Activated CD4-positive, alpha-beta T cell treated with anti-CD3 and anti-CD28 coated beads for 24 hours (primary cell): ENCODE results near the gene TFCP2.

Experiments used
- DNase-seq, 2 donors: peaks; one replicate each; pipeline ENCODE4 v3.0.0-alpha.2; 2020; ENCODE audit warnings: low read depth in 2 of 2

Gene TFCP2

DNA sequence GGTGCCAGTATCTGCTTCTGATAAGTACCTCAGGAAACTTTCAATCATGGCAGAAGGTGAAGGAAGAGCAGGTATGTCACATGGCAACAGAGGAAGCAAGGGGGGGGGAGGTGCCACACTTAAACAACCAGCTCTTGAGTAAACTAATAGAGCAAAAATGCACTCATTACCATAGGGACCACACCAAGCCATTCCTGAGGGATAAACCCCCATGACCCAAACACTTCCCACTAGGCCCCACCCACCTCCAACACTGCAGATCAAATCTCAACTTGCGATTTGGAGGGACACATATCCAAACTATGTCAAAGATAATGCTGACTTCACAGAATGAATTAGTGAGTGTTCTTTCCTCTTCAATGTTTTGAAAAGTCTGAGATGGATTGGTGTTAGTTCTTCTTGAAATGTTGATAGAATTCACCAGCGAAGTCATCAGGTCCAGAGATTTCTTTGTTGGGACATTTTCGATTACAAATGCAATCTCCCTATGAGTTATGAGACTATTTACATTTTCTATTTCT lies 16.6 kb downstream of the TFCP2 start:
- DNase-seq: no peak

DNA sequence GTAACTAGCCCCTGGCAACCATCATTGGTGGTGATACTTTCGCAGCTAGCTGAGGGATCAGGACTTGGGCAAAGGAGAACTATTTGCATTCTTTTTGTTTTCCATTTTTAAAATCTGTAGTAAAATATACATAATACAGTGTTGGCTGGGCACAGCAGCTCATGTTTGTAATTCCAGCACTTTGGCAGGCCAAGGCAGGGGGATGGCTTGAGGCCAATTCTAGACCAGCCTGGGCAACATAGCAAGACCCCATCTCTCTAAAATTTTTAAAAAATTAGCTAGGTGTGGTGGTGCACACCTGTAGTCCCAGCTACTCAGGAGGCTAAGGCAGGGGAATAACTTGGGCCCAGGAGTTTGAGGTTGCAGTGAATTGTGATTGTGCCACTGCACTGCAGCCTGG lies 20.0 kb downstream of the TFCP2 start:
- DNase-seq: no peak

DNA sequence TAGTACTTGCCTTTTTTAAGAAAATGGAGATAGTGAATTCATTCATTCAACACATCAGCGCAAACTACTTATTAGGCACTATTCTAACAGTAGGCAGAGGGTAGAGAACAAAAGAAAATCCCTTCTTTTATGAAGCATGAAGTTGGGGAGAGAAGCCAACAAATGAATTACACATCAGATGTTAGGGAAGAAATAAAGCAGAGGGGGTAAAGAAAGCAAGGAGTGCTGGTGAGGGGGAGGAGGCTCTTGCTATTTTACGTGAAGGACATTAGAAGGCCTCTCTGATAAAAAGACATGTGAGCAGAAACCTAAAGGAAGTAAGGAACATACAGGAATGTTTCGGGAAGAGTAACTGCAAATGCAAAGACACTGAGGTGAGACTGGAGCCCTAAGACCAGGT lies 22.2 kb downstream of the TFCP2 start:
- no peak for DNase-seq

DNA sequence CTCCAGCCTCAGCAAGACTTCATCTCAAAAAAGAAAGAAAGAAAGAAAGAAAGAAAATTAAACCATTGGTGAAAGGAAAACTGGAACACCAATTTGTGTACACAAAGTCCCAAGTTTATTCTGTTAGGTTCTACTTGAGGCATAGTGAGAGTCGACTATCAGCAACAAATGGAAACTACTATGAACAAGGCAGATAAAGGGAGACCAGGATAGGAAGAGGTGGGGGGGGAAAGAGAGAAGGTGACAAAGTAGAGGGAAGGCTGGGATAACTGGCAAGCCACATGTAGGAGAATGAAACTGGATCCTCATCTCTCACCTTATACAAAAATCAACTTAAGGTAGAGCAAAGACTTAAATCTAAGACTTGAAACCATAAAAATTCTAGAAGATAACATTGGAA lies 25.6 kb downstream of the TFCP2 start:
- DNase-seq: no peak

DNA sequence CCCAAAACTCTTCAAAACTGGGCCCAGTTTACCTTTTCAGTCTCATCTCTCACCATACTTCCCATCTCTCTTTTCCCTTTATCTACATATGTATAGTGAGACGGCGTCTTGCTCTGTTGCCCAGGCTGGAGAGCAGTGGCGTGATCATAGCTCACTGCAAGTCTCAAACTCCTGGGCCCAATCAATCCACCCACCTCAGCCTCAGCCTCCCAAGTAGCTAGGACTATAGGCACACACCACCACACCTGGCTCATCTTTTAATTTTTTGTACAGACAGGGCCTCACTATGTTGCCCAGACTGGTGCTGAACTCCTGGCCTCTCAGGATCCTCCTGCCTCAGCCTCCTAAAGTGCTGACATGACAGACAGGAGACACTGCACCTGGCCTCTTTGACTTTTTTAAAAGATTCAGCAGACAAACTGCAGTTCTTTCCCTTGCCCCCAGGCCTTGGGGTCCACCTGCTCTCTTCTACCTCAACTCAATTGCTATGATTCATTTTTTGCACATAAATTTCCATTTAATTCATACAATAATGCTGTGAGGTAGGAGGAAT lies 33.6 kb downstream of the TFCP2 start:
- no peak for DNase-seq

DNA sequence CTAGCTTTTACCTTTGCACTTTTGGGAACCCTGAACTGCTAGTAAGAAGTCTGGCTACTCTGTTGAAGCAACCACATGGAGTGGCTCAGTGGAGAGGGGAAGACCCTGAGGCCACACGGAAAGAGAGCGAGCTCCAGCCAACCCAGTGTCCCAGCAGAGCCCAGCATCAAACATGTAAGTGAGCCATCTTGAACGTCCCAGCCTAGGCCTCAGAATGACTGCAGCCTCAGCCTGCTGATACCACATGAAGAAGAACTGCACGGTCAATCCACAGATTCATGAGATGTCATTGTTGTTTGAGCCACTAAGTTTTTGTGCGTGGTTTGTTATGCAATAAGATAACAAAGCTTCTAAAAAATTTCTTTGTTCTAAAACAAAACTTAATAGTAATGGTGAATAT lies 40.2 kb downstream of the TFCP2 start:
- no peak for DNase-seq

DNA sequence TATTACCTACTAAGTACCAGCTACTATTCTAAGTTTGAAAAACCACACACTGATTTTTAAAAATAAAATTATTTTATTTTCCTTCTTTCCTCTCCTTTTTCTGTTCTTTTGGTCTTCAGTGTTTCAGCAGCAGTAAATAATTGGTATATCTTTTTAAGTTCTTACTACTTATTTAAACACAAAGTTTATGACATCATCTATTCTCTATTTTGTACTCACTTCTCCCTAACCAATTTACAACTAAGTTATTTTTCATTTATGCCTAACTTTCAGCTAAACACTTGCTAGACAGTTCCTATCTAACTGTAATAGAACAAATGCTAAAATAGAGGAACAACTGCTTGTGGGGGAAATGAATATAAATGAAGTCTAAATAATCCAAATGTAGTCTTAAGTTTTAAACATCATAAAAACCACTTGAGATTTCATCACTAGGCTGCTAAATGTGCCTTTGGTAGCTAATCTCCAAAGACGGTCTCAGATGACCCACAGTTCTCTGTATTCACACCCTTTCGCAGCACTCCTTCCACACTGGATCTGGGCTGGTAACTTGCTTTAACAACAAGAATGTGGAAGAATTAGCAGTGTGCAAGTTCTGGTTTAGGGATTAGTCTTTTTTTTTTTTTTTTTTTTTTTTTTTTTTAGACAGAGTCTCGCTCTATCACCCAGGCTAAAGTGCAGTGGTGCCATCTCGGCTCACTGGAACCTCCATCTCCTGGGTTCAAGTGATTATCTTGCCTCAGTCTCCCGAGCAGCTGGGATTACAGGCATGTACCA lies 41.0 kb downstream of the TFCP2 start:
- DNase-seq: no peak

DNA sequence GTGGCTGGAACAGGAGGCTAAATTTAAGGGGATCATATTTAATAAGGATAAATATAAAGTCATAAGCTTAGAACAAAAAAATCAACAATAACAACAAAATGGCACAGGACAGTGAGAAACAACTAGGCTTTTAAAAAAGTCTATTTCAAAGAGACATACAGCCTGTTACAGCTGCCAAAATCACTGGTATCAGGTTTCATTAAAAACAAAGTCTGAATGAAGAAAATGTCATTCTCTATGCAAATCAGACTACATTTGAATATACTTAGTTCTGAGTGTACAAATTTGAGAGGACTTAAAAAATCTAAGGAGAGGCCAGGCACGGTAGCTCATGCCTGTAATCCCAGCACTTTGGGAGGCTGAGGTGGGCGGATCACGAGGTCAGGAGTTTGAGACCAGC lies 44.0 kb downstream of the TFCP2 start:
- no peak for DNase-seq

DNA sequence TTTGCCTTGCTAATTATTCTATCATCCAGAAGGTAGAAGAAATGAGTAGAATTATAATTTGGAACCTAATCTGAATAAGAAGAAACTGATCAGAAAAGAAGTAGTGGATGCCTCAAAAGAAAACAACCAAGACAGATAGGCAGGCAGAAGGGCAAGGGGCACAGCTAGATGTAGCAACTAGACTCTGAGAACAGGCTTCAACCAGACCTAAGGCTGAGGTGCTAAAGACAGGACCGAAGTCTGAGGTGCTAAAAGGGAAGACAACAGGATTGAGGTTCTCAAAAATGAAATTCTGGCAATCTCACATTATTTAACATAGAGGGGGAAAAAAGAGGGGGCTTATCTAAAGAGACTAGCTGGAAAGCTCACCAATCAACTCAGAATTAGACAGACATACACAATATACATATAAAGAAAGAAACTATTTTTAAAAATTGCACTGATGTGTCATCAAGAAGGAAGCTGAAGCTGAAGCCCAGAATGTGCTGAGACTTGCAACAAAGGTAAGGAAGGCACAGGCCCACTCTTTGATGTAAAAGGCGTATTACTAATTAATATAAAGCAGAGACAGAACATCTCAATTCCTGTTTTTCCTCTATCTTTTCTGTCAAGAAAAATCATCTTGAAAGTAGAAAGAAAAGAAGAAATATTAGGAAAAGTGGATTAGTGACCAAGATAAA lies 45.7 kb downstream of the TFCP2 start:
- DNase-seq: no peak

DNA sequence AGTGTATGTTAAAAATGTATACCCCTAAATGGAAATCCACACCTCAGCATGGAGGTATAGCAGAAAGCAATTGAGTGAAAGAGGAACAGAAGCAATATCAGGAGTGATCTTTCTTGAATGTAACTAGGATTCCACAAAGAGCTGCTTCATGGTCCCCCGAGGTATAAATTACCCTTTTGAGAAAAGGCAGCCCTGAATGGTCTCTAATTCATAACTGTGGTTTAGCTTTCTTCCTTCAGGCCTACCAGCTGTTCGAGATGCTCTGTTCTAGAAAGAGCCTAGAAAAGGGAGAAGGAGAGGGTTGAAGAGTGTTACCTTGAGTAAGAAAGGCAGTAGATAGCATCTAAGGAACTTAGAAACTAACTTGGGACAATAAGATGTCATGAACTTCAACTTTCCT lies 46.6 kb downstream of the TFCP2 start:
- DNase-seq: no peak

DNA sequence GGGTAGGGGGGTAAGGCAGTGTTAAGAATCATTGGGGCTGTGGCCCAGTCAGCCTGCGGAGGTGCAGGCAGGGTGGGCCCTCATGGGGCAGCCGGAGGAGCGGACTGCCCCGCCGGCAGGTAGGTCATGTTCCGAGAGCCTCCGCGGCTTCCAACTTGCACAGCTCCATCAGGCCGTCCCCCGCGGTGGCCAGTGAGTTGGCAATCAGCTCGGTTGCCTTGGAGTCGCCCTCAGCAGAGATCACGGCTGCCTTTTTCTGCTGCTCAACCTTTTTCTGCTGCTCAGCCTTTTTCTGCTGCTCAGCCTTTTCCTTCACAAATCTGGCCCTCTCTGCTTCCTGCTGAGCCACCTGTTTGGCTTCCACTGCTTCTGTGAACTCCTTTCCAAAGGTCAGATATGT lies 48.4 kb downstream of the TFCP2 start:
- no peak for DNase-seq

DNA sequence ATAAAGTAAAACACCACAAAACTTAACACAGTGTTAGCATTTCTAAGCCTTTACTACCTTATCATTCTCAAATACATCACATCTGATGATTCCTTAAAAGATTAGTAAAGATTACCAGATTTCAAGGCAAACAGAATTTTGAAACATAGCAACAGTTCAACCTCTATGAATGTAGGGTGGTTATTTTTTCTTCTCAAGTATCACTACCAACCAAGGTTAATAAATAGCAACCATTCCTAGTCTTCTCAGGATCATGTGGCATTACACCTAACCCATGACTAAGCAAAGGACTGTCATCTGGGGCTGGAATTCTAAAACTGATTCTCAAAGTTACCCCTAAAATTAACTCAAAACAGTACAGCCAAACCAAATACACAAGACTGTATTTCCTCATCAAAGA lies 50.1 kb downstream of the TFCP2 start:
- DNase-seq: no peak

DNA sequence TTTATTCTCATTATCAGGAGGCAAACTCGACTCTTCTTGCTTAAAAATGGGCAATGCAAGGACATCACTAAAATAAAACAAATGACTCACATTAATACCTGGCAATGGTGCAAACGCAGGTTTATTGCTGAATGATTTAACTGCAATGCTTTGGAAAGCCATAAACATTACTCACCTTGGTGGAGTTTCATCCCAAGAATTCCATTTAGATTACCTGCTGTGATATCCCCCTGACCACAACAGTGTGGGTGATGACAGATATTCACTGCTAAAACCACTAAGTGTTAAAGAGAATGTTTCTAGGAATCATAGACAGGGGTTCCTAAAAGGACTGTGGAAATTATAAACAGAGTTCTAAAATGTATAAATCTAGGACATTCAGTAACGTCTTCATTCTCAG lies 54.2 kb downstream of the TFCP2 start:
- no peak for DNase-seq

DNA sequence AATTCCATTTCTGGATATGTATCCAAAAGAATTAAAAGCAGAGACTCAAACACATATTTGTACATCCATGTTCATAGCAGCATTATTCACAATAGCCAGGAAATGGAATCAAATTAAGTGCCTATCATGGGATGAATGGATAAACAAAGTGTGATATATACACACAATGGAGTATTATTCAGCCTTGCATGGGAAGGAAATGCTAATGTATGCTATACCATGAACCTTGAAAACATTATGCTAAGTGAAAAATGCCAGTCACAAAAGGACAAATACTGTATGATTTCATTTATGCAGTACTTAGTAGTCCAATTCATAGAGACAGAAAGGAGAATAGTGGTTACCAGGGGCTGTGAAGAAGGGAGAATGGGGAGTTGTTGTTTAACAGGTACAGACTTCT lies 57.4 kb downstream of the TFCP2 start:
- no peak for DNase-seq

DNA sequence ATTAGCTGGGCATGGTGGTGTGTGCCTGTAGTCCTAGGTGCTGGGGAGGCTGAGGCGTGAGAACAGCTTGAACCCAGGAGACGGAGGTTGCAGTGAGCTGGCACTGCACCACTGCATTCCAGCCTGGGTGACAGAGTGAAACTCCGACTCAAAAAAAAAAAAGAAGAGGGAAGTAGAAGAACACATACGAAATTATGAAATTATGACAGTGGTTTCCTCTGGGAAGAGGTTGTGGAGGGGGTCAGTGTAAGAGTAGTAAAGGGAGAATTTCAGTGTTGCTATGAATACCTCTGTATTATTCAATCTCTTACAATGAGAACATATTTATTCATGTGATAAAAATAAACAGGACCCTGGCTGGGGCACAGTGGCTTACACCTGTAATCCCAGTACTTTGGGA lies 64.8 kb downstream of the TFCP2 start:
- DNase-seq: no peak

DNA sequence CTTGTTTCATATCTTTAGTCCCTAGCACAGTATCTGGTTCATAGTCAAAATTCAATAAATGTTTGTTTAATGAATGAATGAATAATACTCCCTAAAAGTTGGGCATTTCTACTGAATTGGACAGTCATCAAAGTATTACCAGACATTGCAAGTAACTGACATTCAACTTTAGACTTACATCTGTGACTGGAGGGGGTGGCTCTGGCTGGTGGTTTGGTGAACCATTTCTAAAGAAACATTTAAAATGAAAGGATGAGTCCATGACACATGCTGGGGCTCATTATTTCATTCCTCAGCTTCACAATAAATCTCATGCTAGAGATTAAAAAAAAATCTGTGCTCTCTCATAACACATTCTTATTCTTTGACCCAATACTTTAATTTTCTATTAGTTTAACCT lies 69.0 kb downstream of the TFCP2 start:
- no peak for DNase-seq

DNA sequence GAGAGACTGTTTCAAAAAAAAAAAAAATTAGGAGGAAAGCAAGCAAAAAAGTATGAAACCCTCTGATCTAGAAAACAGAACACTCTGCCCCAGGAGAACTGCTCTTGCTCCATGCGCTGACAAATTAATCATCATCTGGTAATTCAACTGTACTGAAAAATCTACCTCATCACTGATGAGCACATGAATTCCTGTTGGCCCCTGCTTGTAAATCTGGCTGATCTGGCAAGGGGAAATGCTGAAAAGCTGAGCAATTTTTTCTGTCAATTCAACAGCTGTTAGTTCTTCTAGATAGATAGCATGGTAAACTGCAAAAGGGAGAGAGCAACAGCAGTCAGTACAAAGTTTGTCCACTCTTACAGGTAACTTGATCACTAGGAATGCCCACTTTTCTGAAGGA lies 74.3 kb downstream of the TFCP2 start:
- DNase-seq: no peak

DNA sequence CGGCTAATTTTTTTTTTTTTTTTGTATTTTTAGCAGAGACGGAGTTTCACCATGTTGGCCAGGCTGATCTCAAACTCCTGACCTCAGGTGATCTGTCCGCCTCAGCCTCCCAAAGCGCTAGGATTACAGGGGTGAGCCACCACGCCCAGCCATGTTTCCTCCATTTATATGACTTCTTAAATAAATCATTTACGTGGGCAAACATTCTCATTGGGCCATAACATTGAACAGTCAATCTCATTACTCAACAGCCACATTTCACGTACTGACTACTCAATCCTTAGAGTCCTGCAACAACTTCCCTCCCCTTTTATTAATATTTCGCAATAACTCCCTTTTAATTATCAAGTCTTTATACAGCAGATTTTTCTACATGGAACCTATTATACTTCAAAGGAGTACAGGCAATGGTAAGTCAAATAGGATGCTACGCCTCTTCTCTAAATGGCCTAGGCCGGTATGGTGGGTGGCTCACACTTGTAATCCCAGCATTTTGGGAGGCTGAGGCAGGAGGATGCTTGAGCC lies 82.2 kb downstream of the TFCP2 start:
- no peak for DNase-seq

DNA sequence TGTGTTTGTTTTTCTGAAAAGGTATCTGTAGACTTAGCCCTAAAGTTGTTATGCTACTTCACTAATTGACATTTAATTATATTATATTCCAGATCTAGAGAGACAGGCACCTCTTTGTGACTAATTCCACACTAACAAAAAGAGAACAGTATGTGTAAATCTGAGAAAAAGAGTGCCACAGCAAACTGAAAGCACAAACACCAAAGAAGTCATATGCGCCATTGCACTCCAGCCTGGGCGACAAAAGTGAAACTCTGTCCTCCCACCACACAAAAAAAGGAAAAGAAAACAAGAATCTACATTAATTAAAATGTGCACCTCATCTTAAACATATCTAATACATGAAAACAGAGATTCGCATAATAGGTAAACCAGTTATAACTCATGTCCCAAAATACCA lies 85.1 kb downstream of the TFCP2 start:
- no peak for DNase-seq

DNA sequence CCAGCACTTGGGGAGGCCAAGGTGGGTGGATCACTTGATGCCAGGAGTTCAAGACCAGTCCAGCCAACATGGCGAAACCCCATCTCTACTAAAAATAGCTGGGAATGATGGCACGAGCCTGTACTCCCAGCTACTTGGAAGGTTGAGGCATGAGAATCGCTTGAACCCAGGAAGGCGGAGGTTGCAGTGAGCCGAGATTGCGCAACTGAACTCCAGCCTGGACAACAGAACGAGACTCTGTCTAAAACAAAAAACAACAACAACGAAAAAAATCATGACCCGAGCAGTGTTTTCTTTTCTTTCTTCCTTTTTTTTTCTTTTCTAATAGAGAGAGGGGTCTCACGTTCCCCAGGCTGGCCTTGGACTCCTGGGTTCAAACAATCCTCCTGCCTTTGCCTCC lies 86.0 kb downstream of the TFCP2 start:
- no peak for DNase-seq

DNA sequence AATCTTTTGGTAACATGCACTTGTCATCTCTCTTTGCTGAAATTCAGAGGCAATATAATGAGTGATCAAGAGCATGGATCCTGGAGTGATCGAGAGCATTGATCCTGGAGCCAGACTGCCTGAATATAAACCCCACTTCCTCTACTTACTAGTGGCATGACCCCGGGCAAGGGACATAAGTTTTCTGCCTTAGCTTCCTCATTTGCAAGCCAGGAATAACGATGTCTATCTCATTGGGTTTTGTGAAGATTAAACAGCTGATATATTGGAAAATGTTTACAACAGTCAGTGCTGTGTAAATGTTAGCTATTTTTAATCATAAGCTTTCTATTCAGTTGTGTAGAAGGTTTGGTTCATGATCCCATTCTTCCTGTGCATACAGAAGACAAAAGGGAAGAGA lies 87.2 kb downstream of the TFCP2 start:
- DNase-seq: no peak

DNA sequence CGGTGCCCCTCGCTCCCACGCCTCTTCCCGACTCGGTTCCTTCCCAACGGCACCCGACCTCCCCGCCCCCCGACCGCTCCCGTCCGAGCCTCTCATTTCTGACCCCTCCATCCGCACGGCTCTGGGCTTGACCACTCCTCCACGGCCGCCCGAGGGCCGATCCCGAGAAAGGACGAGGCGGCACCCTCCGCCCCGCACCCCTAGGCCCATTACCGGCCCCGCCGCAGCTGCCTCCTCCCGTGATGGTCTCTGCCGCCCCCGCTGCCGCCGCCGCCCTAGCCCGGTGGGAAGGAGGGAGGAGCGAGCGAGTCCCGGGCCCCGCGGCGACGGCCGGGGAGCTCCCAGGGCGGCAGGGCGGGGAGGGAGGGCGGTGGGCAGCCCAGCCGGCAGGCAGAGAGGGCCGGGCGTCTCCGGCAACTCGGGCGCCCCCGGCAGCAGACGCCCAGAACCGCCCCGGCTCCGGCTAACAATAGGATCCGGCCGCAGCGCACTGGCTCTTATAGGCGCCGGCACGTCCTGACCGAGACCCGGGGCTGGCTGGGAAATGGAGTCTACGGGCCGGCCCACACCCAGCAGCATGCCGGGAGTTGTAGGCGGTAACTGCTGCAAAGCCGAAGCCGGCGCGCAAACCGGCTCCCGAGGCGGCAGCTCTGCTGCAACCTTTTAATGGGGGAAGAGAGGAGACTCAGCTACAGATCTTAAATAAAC lies 89.7 kb downstream of the TFCP2 start, which contains the start of gene CSRNP2:
Gene CSRNP2 (minus strand): TSS at position 471 of the 708 bp plus-strand sequence. CDS start 7,035 bp downstream, outside the sequence.
- peak; percentile 90 for DNase-seq
